ENCODE data around the gene B3GNT5.

- TF ChIP-seq, protein P1, sequence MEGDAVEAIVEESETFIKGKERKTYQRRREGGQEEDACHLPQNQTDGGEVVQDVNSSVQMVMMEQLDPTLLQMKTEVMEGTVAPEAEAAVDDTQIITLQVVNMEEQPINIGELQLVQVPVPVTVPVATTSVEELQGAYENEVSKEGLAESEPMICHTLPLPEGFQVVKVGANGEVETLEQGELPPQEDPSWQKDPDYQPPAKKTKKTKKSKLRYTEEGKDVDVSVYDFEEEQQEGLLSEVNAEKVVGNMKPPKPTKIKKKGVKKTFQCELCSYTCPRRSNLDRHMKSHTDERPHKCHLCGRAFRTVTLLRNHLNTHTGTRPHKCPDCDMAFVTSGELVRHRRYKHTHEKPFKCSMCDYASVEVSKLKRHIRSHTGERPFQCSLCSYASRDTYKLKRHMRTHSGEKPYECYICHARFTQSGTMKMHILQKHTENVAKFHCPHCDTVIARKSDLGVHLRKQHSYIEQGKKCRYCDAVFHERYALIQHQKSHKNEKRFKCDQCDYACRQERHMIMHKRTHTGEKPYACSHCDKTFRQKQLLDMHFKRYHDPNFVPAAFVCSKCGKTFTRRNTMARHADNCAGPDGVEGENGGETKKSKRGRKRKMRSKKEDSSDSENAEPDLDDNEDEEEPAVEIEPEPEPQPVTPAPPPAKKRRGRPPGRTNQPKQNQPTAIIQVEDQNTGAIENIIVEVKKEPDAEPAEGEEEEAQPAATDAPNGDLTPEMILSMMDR (IDR thresholded peaks at IDR 0.05; ENCODE audit: low read depth, low read length, poor library complexity, severe bottlenecking): no peak
- TF ChIP-seq EZH2phosphoT487 (IDR thresholded peaks at IDR 0.05; ENCODE audit: borderline replicate concordance, low read length): no peak
Measured at GRCh38 chr3:183313351-183313750, 60.3 kb downstream of the B3GNT5 start.
